Neutrophil (primary cell): ENCODE results near the gene TBC1D22A.
"Not testable (repeated sequence)": the region's sequence is repeated elsewhere in the genome, so short reads cannot be mapped to it uniquely, and the experiment has no call there.

Source experiments
- H3K27ac ChIP-seq: fragments of 200-600 bp; sonication (generic); 2 replicates; pipeline ENCODE4 v1.5.1; 2016; ENCODE audit warnings: mild to moderate bottlenecking, moderate library complexity
- H3K27me3 ChIP-seq: fragments of 200-600 bp; sonication (generic); 2 replicates; pipeline ENCODE4 v1.6.0; 2016; ENCODE audit warnings: mild to moderate bottlenecking
- H3K36me3 ChIP-seq: fragments of 200-600 bp; sonication (generic); 2 replicates; pipeline ENCODE4 v1.5.1; 2017
- H3K4me1 ChIP-seq, 2 experiments: fragments of 200-600 bp in 1 of 2; sonication (generic) in 1 of 2; 1 replicate in 1 of 2; 2 replicates in 1 of 2; pipeline versions ENCODE4 v1.5.1 to v1.6.1; 2013 to 2016; ENCODE audit warnings: low read depth in 1 of 2, low read length in 1 of 2, mild to moderate bottlenecking in 1 of 2, moderate library complexity in 1 of 2; ENCODE audit not compliant: control insufficient read depth in 1 of 2, insufficient read depth in 1 of 2
- H3K4me3 ChIP-seq, 2 experiments: fragments of 200-600 bp in 1 of 2; sonication (generic) in 1 of 2; 1 replicate in 1 of 2; 2 replicates in 1 of 2; pipeline ENCODE4 v1.5.1; 2013 to 2016; ENCODE audit warnings: low read depth in 1 of 2, low read length in 1 of 2, mild to moderate bottlenecking in 1 of 2, moderate library complexity in 1 of 2
- H3K9me3 ChIP-seq: fragments of 200-600 bp; sonication (generic); 2 replicates; pipeline ENCODE4 v1.5.1; 2016
- TF ChIP-seq, protein P1 (sequence below): fragments of 200-600 bp; sonication (generic); IDR thresholded peaks from 2 replicates; pipeline ENCODE4 v1.5.1; 2016; ENCODE audit warnings: antibody characterized with exemption

TBC1D22A gene

GRCh38 chr22:47139790-47140119 is 377.3 kb downstream of the TBC1D22A start:
- no peaks in the 10 kb centered on the region for H3K9me3 ChIP-seq
- no peaks in the 10 kb centered on the region for H3K27me3 ChIP-seq
- TF ChIP-seq, protein P1, sequence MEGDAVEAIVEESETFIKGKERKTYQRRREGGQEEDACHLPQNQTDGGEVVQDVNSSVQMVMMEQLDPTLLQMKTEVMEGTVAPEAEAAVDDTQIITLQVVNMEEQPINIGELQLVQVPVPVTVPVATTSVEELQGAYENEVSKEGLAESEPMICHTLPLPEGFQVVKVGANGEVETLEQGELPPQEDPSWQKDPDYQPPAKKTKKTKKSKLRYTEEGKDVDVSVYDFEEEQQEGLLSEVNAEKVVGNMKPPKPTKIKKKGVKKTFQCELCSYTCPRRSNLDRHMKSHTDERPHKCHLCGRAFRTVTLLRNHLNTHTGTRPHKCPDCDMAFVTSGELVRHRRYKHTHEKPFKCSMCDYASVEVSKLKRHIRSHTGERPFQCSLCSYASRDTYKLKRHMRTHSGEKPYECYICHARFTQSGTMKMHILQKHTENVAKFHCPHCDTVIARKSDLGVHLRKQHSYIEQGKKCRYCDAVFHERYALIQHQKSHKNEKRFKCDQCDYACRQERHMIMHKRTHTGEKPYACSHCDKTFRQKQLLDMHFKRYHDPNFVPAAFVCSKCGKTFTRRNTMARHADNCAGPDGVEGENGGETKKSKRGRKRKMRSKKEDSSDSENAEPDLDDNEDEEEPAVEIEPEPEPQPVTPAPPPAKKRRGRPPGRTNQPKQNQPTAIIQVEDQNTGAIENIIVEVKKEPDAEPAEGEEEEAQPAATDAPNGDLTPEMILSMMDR, result no peak
- no peak overlapping the region for H3K27ac ChIP-seq
- peaks cover 5% of the 10 kb centered on the region for H3K36me3 ChIP-seq
- no peak overlapping the region for H3K4me3 ChIP-seq
- no peaks in the 10 kb centered on the region for H3K4me1 ChIP-seq

GRCh38 chr22:47140975-47141374 is 378.5 kb downstream of the TBC1D22A start:
- H3K4me3 ChIP-seq, H3K9me3 ChIP-seq, H3K27me3 ChIP-seq, H3K36me3 ChIP-seq, H3K27ac ChIP-seq, H3K4me1 ChIP-seq: not testable (repeated sequence)

DNA sequence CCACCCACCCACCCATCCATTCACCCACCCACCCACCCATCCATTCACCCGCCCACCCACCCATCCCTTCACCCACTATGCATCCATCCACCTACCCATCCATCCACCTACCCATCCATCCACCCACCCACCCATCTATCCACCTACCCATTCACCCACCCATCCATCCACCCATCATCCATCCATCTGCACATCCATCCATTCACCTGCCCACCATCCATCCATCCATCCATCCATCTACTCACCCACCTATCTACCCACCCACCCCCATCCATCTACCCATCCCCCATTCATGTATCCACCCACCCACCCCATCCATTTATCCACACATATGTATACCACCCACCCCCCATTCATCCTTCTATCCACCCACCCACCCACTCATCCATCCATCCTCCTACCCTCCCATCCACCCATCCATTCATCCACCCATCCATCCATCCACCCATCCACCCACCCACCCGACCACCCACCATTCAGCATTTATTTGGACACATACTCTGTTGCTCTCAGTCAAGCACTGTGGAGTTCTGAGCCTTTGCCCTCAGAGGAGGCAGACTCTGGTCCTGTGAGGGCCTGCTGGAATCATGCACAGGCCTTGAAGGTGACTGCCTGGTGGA is 380.1 kb downstream of the TBC1D22A start:
- Histone ChIP-seq H3K4me3 (no peak overlapping the region), H3K4me1 (no peaks in the 10 kb centered on the region), H3K9me3 (no peaks in the 10 kb centered on the region), H3K27me3 (no peaks in the 10 kb centered on the region), H3K36me3 (peaks cover 5% of the 10 kb centered on the region), H3K27ac (no peak overlapping the region)
- TF ChIP-seq, protein P1, result no peak

DNA sequence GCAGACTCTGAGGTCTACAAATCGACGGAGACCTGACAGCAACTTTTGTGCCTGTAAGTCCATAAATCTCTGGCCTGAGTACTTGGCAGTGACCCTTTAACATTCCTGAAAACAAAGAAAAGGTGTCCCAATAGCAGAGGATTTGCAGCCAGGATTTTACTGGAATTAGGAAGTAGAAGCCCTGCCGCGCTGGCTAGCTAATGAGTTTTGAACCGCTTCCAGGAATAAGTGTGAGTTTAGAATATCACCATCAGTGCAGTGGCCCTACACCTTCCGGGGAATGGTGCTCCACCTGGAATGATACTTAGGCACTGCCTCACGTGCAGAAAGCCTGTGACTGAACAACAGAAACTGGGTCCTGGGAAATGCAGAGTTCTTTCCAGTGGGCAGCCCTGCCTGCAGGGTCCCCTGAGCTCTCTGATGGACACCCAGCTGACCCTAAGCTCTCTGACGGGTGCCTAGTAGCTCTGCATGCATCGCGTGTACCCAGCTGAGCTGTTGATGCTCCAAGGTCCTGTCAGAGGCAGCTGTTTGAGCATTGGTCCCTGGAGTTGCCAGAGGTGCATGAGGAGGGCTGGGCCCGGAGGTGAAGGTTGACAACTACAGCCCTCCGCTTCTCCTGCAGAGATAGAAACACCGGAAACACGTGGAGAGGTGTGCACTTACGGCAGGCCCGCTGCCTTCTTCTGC is 380.9 kb downstream of the TBC1D22A start:
- H3K9me3 ChIP-seq, result no peaks in the 10 kb centered on the region
- TF ChIP-seq, protein P1, result no peak
- H3K4me1 ChIP-seq, result no peaks in the 10 kb centered on the region
- H3K4me3 ChIP-seq, result no peak overlapping the region
- H3K36me3 ChIP-seq, result peaks cover 5% of the 10 kb centered on the region
- no peaks in the 10 kb centered on the region for H3K27me3 ChIP-seq
- no peak overlapping the region for H3K27ac ChIP-seq

DNA sequence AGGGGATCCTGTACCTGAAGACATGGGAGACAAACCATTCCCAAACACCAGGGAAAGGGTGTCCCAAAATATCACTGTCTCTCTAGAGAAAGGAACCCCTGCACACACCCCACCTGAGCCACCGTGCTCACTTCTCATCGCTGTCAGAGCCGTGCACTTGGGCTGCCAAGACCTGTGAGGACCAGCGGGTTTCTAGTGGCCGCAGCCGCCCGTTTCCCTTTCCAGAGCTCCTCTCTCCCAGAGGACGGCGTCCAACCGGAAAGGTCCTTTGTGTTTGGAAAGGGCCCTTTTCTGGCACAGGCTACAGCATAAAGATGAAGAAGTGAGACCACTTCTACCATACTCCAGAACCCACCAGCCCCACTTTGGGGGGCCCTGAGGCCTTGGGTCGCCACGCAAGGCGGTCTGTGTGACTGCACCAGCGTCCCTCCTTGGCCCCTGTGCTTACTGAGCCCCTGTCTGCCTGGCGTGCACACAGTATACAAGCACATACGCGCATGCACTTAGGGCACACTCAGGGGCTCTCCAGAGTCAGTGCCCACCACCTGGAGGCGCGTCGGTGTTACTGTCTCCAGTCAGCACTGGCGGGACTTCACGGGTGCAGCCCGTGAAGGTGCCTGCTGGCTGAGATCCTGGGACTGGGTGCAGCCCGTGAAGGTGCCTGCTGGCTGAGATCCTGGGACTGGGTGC is 381.8 kb downstream of the TBC1D22A start:
- no peaks in the 10 kb centered on the region for H3K27me3 ChIP-seq
- no peak overlapping the region for H3K27ac ChIP-seq
- no peaks in the 10 kb centered on the region for H3K4me1 ChIP-seq
- H3K4me3 ChIP-seq, result no peak overlapping the region
- TF ChIP-seq, protein P1, result no peak
- H3K9me3 ChIP-seq, result no peaks in the 10 kb centered on the region
- H3K36me3 ChIP-seq, result peaks cover 5% of the 10 kb centered on the region

DNA sequence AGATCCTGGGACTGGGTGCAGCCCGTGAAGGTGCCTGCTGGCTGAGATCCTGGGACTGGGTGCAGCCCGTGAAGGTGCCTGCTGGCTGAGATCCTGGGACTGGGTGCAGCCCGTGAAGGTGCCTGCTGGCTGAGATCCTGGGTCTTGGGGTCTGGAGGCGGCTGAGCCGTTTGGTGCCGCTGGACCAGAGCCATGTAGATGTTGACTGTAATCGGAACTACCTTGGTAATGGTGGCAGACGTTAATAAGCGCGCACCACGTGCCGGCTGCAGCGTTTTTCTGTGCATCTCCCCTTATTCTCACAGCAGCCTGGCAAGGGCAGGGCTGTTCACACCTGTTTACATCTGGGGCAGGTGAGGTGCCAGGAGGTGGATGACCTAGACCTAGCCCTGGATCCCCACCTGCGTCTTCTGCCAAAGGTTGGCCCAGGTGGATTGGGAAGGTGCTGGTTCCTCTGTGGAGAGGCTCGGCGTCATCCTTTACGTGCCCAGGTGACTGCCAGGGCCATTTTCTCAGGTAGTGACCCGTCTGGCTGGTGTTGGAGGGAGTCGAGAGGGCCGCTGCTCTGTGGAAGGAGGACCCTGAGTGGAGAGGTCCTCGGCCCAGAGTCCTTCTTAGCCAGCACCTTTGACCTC is 382.5 kb downstream of the TBC1D22A start:
- peaks cover 5% of the 10 kb centered on the region for H3K36me3 ChIP-seq
- no peaks in the 10 kb centered on the region for H3K27me3 ChIP-seq
- no peaks in the 10 kb centered on the region for H3K4me1 ChIP-seq
- H3K9me3 ChIP-seq, result no peaks in the 10 kb centered on the region
- TF ChIP-seq, protein P1, result no peak
- H3K27ac ChIP-seq, result no peak overlapping the region
- H3K4me3 ChIP-seq, result no peak overlapping the region
